Measurements from ENCODE around the gene EXD1.

DNA sequence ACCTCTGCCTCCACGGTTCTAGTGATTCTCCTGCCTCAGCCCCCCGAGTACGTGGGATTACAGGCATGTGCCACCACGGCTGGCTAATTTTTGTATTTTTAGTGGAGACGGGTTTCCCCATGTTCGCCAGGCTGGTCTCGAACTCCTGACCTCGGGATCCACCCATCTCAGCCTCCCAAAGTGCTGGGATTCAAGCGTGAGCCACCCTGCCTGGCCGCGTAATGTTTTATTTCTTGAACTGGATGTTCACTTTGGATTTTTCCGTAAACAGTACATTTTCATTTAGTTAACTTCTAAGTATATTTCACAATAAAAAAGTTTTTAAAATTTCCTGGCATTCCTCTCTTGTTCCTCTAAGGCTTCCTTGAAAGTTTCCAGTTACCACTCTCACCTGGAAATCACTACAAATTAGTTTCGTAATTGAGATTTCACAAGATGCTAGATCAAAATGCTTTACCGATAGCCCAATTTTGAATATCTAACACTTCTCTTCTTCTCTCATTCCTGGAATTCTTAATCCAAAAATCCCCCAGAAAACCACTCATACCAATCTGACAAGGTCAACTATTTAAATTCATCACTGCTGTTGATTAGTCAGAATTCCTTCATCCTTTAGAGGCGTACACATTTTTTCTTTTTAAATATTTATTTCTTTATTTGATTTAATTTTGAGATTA lies 69.8 kb downstream of the EXD1 start:
- TF ChIP-seq, protein P1, sequence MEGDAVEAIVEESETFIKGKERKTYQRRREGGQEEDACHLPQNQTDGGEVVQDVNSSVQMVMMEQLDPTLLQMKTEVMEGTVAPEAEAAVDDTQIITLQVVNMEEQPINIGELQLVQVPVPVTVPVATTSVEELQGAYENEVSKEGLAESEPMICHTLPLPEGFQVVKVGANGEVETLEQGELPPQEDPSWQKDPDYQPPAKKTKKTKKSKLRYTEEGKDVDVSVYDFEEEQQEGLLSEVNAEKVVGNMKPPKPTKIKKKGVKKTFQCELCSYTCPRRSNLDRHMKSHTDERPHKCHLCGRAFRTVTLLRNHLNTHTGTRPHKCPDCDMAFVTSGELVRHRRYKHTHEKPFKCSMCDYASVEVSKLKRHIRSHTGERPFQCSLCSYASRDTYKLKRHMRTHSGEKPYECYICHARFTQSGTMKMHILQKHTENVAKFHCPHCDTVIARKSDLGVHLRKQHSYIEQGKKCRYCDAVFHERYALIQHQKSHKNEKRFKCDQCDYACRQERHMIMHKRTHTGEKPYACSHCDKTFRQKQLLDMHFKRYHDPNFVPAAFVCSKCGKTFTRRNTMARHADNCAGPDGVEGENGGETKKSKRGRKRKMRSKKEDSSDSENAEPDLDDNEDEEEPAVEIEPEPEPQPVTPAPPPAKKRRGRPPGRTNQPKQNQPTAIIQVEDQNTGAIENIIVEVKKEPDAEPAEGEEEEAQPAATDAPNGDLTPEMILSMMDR (IDR thresholded peaks at IDR 0.05) = no peak
- TF ChIP-seq POLR2A (IDR thresholded peaks at IDR 0.05) = no peak

Measured in esophagus squamous epithelium (tissue), 4 donors.